A673 (cell line): ENCODE measurements around the gene JMJD1C. TPM values are rescaled to one million over a fixed set of nuclear protein-coding genes. Genes with fewer than 3 reads are reported as not detected.
A peak's percentile ranks its signal among the peaks of the same experiment; 100 is the strongest.

Experiments used
- BruUV-seq: library from RNA; stranded (reverse); fragments of 400-500 nt; replicated peaks from 2 replicates; lab custom pipeline; 2021; lab: Mats Ljungman, UMichigan
- CTCF ChIA-PET: fragments of 300-600 bp; sonication (Branson Sonifier 250); formaldehyde crosslinking; loops from one replicate; lab custom pipeline; 2022; ENCODE audit warnings: antibody characterized with exemption; lab: Charles Lee
- POLR2A ChIA-PET: fragments of 300-600 bp; sonication (Branson Sonifier 250); formaldehyde crosslinking; loops from one replicate; lab custom pipeline; 2022; ENCODE audit warnings: antibody characterized with exemption; ENCODE audit not compliant: low non-redundant PET; lab: Charles Lee
- DNase-seq: peaks from one replicate; pipeline ENCODE4 v3.0.0-alpha.2; 2015; ENCODE audit warnings: low spot score
- H3K27ac ChIP-seq: fragments of 200-600 bp; sonication (generic); 2 replicates; pipeline ENCODE4 v1.5.1; 2016; ENCODE audit warnings: mixed run types, low read depth, mild to moderate bottlenecking, mixed read lengths, antibody characterized with exemption, low read length; ENCODE audit not compliant: poor library complexity, severe bottlenecking
- H3K27me3 ChIP-seq: fragments of 200-600 bp; sonication (generic); replicated peaks from 2 replicates; pipeline ENCODE4 v1.6.1; 2017; ENCODE audit warnings: mixed run types, low read depth, mild to moderate bottlenecking, mixed read lengths, antibody characterized with exemption, low read length; ENCODE audit not compliant: insufficient read depth, poor library complexity
- H3K36me3 ChIP-seq: fragments of 200-600 bp; sonication (generic); 2 replicates; pipeline ENCODE4 v1.6.1; 2016; ENCODE audit warnings: mixed run types, mild to moderate bottlenecking, mixed read lengths, antibody characterized with exemption, low read length; ENCODE audit not compliant: insufficient read depth, poor library complexity, severe bottlenecking
- H3K4me1 ChIP-seq: fragments of 200-600 bp; sonication (generic); 2 replicates; pipeline ENCODE4 v1.6.1; 2017; ENCODE audit warnings: mixed run types, mild to moderate bottlenecking, mixed read lengths, antibody characterized with exemption, low read length; ENCODE audit not compliant: insufficient read depth, poor library complexity, severe bottlenecking
- H3K4me3 ChIP-seq: fragments of 200-600 bp; sonication (generic); 2 replicates; pipeline ENCODE4 v1.5.1; 2016; ENCODE audit warnings: low read depth, mixed run types, mild to moderate bottlenecking, mixed read lengths, low read length; ENCODE audit not compliant: poor library complexity, severe bottlenecking
- H3K9me3 ChIP-seq: fragments of 200-600 bp; sonication (generic); 2 replicates; pipeline ENCODE4 v1.6.1; 2016; ENCODE audit warnings: mixed run types, low read depth, mild to moderate bottlenecking, mixed read lengths, antibody characterized with exemption, low read length; ENCODE audit not compliant: poor library complexity, severe bottlenecking
- EZH2 ChIP-seq: fragments of 200-600 bp; sonication (generic); IDR thresholded peaks from 2 replicates; pipeline ENCODE4 v1.6.1; 2017; ENCODE audit warnings: borderline replicate concordance, low read depth, mild to moderate bottlenecking, mixed read lengths, antibody characterized with exemption, low read length; ENCODE audit not compliant: poor library complexity, severe bottlenecking
- intact Hi-C: fragments of 100-400 bp; cut with micrococcal nuclease; formaldehyde crosslinking; loops from one replicate; pipeline ENCODE4 v1.10.0; 2022; ENCODE audit not compliant: unreplicated experiment
- total RNA-seq: library from RNA; stranded (reverse); gene quantifications from 2 replicates; pipeline ENCODE4 v1.2.3, GENCODE V29; 2021
- TF ChIP-seq, protein P1 (sequence below): fragments of 300-800, 200-600 bp; sonication (generic); conservative IDR thresholded peaks from 2 replicates; pipeline ENCODE4 v1.5.1; 2017; ENCODE audit warnings: low read depth, mild to moderate bottlenecking, antibody characterized with exemption, low read length, moderate library complexity, mixed read lengths

JMJD1C gene
- total RNA-seq, 1 experiment from 2014 or later: 71.4 TPM

DNA sequence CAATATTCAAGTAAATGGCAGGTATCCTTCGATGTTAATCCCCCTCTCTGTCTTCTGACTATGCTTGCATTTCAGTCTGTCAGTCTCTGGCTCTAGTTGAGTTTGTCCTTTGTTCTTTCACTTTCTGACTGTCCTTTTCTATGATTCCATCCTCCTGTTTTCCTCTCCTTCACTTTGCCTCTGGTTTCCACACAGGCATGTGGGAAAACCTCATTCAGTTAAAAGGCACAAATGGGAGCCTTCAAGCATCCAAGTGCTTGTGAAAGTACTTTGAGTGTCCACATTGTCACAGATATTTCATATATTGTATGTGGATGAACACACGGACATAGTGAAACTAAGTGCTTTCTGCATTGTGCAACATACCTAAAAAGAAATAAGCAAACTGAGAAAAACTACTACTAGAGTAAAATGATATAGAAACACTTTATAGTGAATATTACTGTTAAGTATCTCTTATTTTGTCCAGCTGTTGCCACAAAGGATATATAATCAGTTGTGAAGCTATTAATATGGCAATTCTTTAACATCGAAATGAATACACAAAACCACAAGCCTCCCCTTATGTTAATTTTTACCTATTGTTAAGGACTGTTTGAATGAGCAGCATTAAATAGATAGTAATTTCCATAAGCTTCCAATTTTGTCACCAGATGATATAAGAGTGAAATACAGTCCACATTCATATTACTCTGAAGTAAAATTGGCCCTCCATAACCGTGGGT is 260.9 kb downstream of the JMJD1C start:
- peak overlapping the region; percentile 32 for H3K27ac ChIP-seq
- H3K4me1 ChIP-seq: peaks cover 87% of the 10 kb centered on the region
- ChIA-PET POLR2A (no interaction called here), CTCF (no interaction called here)
- DNase-seq: no peak
- H3K9me3 ChIP-seq: no peaks in the 10 kb centered on the region
- no peaks in the 10 kb centered on the region for H3K36me3 ChIP-seq
- TF ChIP-seq EZH2: no peak
- TF ChIP-seq, protein P1, sequence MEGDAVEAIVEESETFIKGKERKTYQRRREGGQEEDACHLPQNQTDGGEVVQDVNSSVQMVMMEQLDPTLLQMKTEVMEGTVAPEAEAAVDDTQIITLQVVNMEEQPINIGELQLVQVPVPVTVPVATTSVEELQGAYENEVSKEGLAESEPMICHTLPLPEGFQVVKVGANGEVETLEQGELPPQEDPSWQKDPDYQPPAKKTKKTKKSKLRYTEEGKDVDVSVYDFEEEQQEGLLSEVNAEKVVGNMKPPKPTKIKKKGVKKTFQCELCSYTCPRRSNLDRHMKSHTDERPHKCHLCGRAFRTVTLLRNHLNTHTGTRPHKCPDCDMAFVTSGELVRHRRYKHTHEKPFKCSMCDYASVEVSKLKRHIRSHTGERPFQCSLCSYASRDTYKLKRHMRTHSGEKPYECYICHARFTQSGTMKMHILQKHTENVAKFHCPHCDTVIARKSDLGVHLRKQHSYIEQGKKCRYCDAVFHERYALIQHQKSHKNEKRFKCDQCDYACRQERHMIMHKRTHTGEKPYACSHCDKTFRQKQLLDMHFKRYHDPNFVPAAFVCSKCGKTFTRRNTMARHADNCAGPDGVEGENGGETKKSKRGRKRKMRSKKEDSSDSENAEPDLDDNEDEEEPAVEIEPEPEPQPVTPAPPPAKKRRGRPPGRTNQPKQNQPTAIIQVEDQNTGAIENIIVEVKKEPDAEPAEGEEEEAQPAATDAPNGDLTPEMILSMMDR: no peak
- H3K4me3 ChIP-seq: peak overlapping the region; percentile 16
- no TSS peak for BruUV-seq
- intact Hi-C loops: loop anchor here (5.0 to 10.0 kb wide), 2 partner anchors 260 to 422 kb away; partner anchors contain the start of gene JMJD1C
- no peaks in the 10 kb centered on the region for H3K27me3 ChIP-seq

DNA sequence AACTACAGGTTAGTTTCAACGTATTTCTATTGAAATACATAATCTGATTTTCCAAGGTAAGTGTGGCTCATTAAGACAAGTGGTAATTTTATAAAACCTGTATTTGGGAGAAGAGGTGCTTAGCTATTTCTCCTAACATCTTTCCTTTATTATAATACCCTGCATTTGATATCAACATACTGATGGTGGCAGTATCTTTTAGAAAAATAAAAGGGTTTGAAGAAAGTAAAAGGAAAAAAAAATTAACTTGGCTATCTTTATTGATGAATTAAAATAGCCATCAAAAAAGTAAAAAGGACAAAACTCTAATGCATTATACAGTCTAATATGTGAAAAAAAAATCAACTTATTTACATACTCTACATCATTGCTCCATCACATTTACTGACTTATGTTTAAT is 264.7 kb downstream of the JMJD1C start:
- no TSS peak for BruUV-seq
- Histone ChIP-seq H3K4me1 (peaks cover 82% of the 10 kb centered on the region), H3K4me3 (peak overlapping the region; percentile 7), H3K27ac (peak overlapping the region; percentile 48), H3K9me3 (no peaks in the 10 kb centered on the region), H3K36me3 (peaks cover 21% of the 10 kb centered on the region), H3K27me3 (no peaks in the 10 kb centered on the region)
- intact Hi-C loops: loop anchor here (5.0 to 10.0 kb wide), 2 partner anchors 264 to 426 kb away; partner anchors contain the start of gene JMJD1C
- ChIA-PET POLR2A (interaction anchor here (0.6 kb wide), 1 partner anchor 34 kb away, joined by 3 read pairs; no protein-coding TSS in a partner anchor), CTCF (interaction anchor here (0.6 to 1.7 kb wide), 3 partner anchors 34 to 428 kb away, joined by 3 to 6 read pairs (median 5); no protein-coding TSS in a partner anchor)
- DNase-seq: peak; percentile 11
- TF ChIP-seq, protein P1: no peak; the same call in 1 of the 2 replicates
- no peak for TF ChIP-seq EZH2

DNA sequence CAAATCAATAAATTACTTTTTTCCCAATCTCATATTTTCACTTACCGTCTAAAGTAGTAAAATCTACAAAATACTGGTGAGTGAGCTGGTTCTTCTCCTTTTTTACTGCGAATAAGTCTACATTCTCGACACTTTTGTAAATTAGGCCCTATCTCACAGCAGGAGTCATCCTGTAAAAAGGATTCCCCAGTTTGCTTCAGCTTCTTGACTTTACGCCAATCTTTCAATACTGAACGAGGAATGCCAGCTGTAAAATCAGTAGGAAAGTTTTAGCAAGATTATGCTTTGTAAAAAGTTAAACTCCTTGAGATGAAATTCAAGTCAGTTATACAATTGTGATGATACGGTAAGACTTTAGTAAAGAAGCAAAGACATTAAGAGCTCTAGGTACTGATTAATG is 265.3 kb downstream of the JMJD1C start:
- ChIA-PET CTCF (interaction anchor here (0.6 to 1.7 kb wide), 4 partner anchors 34 to 520 kb away, joined by 3 to 6 read pairs (median 4); no protein-coding TSS in a partner anchor), POLR2A (interaction anchor here (0.6 kb wide), 1 partner anchor 34 kb away, joined by 3 read pairs; no protein-coding TSS in a partner anchor)
- peaks cover 21% of the 10 kb centered on the region for H3K36me3 ChIP-seq
- peak overlapping the region; percentile 7 for H3K4me3 ChIP-seq
- peak; percentile 92 for DNase-seq
- peaks cover 75% of the 10 kb centered on the region for H3K4me1 ChIP-seq
- BruUV-seq: no TSS peak
- intact Hi-C loops: loop anchor here (5.0 to 10.0 kb wide), 2 partner anchors 264 to 427 kb away; partner anchors contain the start of gene JMJD1C
- no peak for TF ChIP-seq EZH2
- TF ChIP-seq, protein P1: no peak
- H3K9me3 ChIP-seq: no peaks in the 10 kb centered on the region
- peak overlapping the region; percentile 48 for H3K27ac ChIP-seq
- no peaks in the 10 kb centered on the region for H3K27me3 ChIP-seq
